DOHH2 (cell line): Measurements from ENCODE around the gene LCE3B.

Source experiments
- H3F3A ChIP-seq: fragments of 200-600 bp; sonication (generic), shearing (Covaris generic); 2 replicates; pipeline ENCODE4 v1.6.0; 2016; ENCODE audit warnings: antibody characterized with exemption, mild to moderate bottlenecking; ENCODE audit not compliant: control insufficient read depth, insufficient read depth
- H3K27ac ChIP-seq: fragments of 200-600 bp; sonication (generic); 2 replicates; pipeline ENCODE4 v1.5.1; 2014; ENCODE audit warnings: low read depth, mild to moderate bottlenecking, low read length, moderate library complexity
- H3K27me3 ChIP-seq: fragments of 200-600 bp; sonication (generic); 2 replicates; pipeline ENCODE4 v1.6.1; 2014; ENCODE audit warnings: mild to moderate bottlenecking, low read length, mixed read lengths; ENCODE audit not compliant: control insufficient read depth
- H3K36me3 ChIP-seq: fragments of 200-600 bp; sonication (generic); 2 replicates; pipeline ENCODE4 v1.6.1; 2014; ENCODE audit warnings: mild to moderate bottlenecking, low read length, moderate library complexity, mixed read lengths; ENCODE audit not compliant: control insufficient read depth
- H3K4me1 ChIP-seq: fragments of 200-600 bp; sonication (generic); 2 replicates; pipeline ENCODE4 v1.6.1; 2014; ENCODE audit warnings: mild to moderate bottlenecking, low read length, mixed read lengths; ENCODE audit not compliant: control insufficient read depth
- H3K4me2 ChIP-seq: fragments of 200-600 bp; sonication (generic); 2 replicates; pipeline ENCODE4 v1.6.0; 2014; ENCODE audit warnings: mild to moderate bottlenecking, low read length, moderate library complexity
- H3K4me3 ChIP-seq: fragments of 200-600 bp; sonication (generic); 2 replicates; pipeline ENCODE4 v1.5.1; 2014; ENCODE audit warnings: mild to moderate bottlenecking, low read length, mixed read lengths
- H3K79me2 ChIP-seq: fragments of 200-600 bp; sonication (generic); 2 replicates; pipeline ENCODE4 v1.6.1; 2014; ENCODE audit warnings: mild to moderate bottlenecking, low read length, mixed read lengths; ENCODE audit not compliant: control insufficient read depth
- H3K9me2 ChIP-seq: fragments of 200-600 bp; sonication (generic); replicated peaks from 2 replicates; pipeline ENCODE4 v1.6.1; 2014; ENCODE audit warnings: mild to moderate bottlenecking, low read length, mixed read lengths; ENCODE audit not compliant: control insufficient read depth
- H3K9me3 ChIP-seq: fragments of 200-600 bp; sonication (generic); 2 replicates; pipeline ENCODE4 v1.6.1; 2014; ENCODE audit warnings: antibody characterized with exemption, low read length, mixed read lengths; ENCODE audit not compliant: control insufficient read depth, insufficient read depth
- H4K20me1 ChIP-seq: fragments of 200-600 bp; sonication (generic); 2 replicates; pipeline ENCODE4 v1.6.0; 2014; ENCODE audit warnings: low read depth, mild to moderate bottlenecking, antibody characterized with exemption, low read length, moderate library complexity; ENCODE audit not compliant: control insufficient read depth, insufficient read depth
- EZH2phosphoT487 ChIP-seq: fragments of 200-600 bp; sonication (generic); IDR thresholded peaks from 2 replicates; pipeline ENCODE4 v1.6.1; 2017; ENCODE audit warnings: borderline replicate concordance, mild to moderate bottlenecking, antibody characterized with exemption, low read length, moderate library complexity, mixed read lengths
- TF ChIP-seq, protein P1 (sequence below): fragments of 200-600 bp; sonication (generic); IDR thresholded peaks from one replicate; pipeline ENCODE4 v1.5.1; 2014; ENCODE audit warnings: antibody characterized with exemption, mild to moderate bottlenecking, low read depth, low read length; ENCODE audit not compliant: poor library complexity, severe bottlenecking

Gene LCE3B

GRCh38 chr1:152582647-152583046 is 31.0 kb upstream of the LCE3B start:
- H3K9me3 ChIP-seq = no peaks in the 10 kb centered on the region

DNA sequence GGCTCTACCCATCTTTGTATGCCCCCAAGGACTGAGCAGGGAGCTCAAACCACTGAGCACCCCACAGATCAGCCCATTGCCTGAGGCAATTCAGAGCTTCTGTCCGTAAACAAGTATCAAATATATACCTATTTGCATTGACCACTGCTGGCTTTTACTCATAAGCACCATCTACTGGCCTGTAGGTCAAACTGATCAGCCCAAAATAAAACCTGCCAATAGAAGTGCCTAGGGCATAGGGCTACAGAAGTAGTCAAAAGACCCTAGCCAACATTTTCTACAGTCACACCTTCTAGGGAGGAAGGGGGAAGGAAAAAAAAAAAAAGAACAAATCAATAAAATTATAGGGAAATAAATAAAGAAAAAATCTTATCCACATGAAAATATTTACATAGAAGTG is 28.0 kb upstream of the LCE3B start:
- no peak for TF ChIP-seq EZH2phosphoT487
- TF ChIP-seq, protein P1, sequence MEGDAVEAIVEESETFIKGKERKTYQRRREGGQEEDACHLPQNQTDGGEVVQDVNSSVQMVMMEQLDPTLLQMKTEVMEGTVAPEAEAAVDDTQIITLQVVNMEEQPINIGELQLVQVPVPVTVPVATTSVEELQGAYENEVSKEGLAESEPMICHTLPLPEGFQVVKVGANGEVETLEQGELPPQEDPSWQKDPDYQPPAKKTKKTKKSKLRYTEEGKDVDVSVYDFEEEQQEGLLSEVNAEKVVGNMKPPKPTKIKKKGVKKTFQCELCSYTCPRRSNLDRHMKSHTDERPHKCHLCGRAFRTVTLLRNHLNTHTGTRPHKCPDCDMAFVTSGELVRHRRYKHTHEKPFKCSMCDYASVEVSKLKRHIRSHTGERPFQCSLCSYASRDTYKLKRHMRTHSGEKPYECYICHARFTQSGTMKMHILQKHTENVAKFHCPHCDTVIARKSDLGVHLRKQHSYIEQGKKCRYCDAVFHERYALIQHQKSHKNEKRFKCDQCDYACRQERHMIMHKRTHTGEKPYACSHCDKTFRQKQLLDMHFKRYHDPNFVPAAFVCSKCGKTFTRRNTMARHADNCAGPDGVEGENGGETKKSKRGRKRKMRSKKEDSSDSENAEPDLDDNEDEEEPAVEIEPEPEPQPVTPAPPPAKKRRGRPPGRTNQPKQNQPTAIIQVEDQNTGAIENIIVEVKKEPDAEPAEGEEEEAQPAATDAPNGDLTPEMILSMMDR = no peak
- Histone ChIP-seq H3K79me2 (no peaks in the 10 kb centered on the region), H3K4me2 (no peak overlapping the region), H3K9me3 (no peaks in the 10 kb centered on the region), H3K9me2 (no peaks in the 10 kb centered on the region), H3F3A (no peaks in the 10 kb centered on the region), H3K4me1 (no peaks in the 10 kb centered on the region), H3K4me3 (no peak overlapping the region), H3K27ac (no peak overlapping the region), H3K36me3 (no peaks in the 10 kb centered on the region), H3K27me3 (no peaks in the 10 kb centered on the region), H4K20me1 (no peaks in the 10 kb centered on the region)

More at GRCh38 chr1:152582647-152583046, 31.0 kb upstream of the LCE3B start:
- Histone ChIP-seq H3K9me2 (no peaks in the 10 kb centered on the region), H3K4me2 (no peak overlapping the region), H3K4me3 (no peak overlapping the region), H3K27me3 (no peaks in the 10 kb centered on the region), H3K36me3 (no peaks in the 10 kb centered on the region), H4K20me1 (no peaks in the 10 kb centered on the region), H3K4me1 (no peaks in the 10 kb centered on the region), H3F3A (no peaks in the 10 kb centered on the region), H3K79me2 (no peaks in the 10 kb centered on the region), H3K27ac (no peak overlapping the region)
- TF ChIP-seq, protein P1 = no peak
- TF ChIP-seq EZH2phosphoT487 = no peak

- H3K36me3 ChIP-seq = no peaks in the 10 kb centered on the region
- H3K4me1 ChIP-seq = no peaks in the 10 kb centered on the region
- no peaks in the 10 kb centered on the region for H3F3A ChIP-seq
- H3K27me3 ChIP-seq = no peaks in the 10 kb centered on the region
- H3K9me2 ChIP-seq = no peaks in the 10 kb centered on the region
- no peaks in the 10 kb centered on the region for H3K9me3 ChIP-seq
- no peak overlapping the region for H3K4me3 ChIP-seq
- no peak for TF ChIP-seq EZH2phosphoT487
- TF ChIP-seq, protein P1 = no peak
- no peak overlapping the region for H3K4me2 ChIP-seq
- H3K27ac ChIP-seq = no peak overlapping the region
- no peaks in the 10 kb centered on the region for H3K79me2 ChIP-seq
- no peaks in the 10 kb centered on the region for H4K20me1 ChIP-seq
Measured at GRCh38 chr1:152596986-152597385, 16.6 kb upstream of the LCE3B start.

DNA sequence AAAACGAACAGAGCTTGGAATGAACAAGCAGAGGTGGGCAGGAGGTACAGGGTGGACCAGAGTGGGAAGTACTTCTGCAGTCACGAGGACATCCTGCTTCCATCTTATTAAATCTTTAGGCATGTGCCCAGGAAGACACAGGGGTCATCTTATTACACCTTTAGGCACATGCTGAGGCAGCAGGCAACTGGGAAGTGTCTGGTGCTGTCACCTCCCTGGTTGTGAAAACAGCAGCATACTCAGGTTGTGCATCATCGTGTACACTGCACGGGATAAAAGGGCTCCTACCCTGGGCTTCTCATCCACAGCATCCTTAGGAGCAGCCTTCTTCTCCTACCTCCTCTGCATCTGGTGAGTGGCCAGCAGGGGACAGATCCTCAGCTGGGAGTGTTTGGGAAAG is 13.7 kb upstream of the LCE3B start, which contains the start of gene LCE3C:
Gene LCE3C (plus strand): TSS at position 301 of the 400 bp plus-strand sequence. CDS start 498 bp downstream, outside the sequence.
- no peak within 1 kb of the TSS for H3K4me2 ChIP-seq
- no peaks in the 10 kb centered on the region for H3F3A ChIP-seq
- no peaks in the 10 kb centered on the region for H3K79me2 ChIP-seq
- H3K27me3 ChIP-seq = no peaks in the 10 kb centered on the region
- no peaks in the 10 kb centered on the region for H4K20me1 ChIP-seq
- no peaks in the 10 kb centered on the region for H3K9me3 ChIP-seq
- H3K4me3 ChIP-seq = no peak within 1 kb of the TSS
- H3K9me2 ChIP-seq = no peaks in the 10 kb centered on the region
- no peaks in the 10 kb centered on the region for H3K36me3 ChIP-seq
- H3K4me1 ChIP-seq = no peaks in the 10 kb centered on the region
- H3K27ac ChIP-seq = no peak within 1 kb of the TSS
- TF ChIP-seq, protein P1 = no peak
- TF ChIP-seq EZH2phosphoT487 = no peak
